ENCODE data around the gene ADAM23.

- no peak for TF ChIP-seq EZH2 (IDR thresholded peaks at IDR 0.05; ENCODE audit: insufficient read depth, poor library complexity, severe bottlenecking)
- TF ChIP-seq EZH2phosphoT487 (IDR thresholded peaks at IDR 0.05; ENCODE audit: insufficient read depth, low read depth): no peak
These were observed 39.3 kb downstream of the ADAM23 start for GRCh38 chr2:206482633-206483032.
